ENCODE measurements around the gene SSTR1.
"Not testable (repeated sequence)": the region's sequence is repeated elsewhere in the genome, so short reads cannot be mapped to it uniquely, and the experiment has no call there.

DNA sequence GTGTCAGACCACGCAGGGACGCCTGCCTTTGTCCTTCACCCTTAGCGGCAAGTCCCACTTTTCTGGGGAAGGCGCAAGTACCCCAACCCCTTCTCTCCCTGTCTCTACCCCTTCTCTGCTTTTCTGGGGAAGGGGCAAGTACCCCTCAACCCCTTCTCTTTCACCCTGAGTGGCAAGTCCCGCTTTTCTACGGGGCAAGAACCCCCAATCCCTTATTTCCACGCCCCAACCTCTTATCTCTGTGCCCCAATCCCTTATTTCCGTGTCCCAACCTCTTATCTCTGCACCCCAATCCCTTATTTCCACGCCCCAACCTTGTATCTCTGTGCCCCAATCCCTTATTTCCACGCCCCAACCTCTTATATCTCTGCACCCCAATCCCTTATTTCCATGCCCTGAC, 16.2 kb upstream of the SSTR1 start:
- TF ChIP-seq, protein P1, sequence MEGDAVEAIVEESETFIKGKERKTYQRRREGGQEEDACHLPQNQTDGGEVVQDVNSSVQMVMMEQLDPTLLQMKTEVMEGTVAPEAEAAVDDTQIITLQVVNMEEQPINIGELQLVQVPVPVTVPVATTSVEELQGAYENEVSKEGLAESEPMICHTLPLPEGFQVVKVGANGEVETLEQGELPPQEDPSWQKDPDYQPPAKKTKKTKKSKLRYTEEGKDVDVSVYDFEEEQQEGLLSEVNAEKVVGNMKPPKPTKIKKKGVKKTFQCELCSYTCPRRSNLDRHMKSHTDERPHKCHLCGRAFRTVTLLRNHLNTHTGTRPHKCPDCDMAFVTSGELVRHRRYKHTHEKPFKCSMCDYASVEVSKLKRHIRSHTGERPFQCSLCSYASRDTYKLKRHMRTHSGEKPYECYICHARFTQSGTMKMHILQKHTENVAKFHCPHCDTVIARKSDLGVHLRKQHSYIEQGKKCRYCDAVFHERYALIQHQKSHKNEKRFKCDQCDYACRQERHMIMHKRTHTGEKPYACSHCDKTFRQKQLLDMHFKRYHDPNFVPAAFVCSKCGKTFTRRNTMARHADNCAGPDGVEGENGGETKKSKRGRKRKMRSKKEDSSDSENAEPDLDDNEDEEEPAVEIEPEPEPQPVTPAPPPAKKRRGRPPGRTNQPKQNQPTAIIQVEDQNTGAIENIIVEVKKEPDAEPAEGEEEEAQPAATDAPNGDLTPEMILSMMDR (conservative IDR thresholded peaks at IDR 0.05; ENCODE audit: low read length): not testable (repeated sequence)
- not testable (repeated sequence) for TF ChIP-seq EZH2phosphoT487 (IDR thresholded peaks at IDR 0.05; ENCODE audit: borderline replicate concordance, low read depth, low read length)

Data from OCI-LY7 (cell line).